ENCODE data around the gene ENO4.

Gene ENO4

GRCh38 chr10:116919164-116919563, 69.9 kb downstream of the ENO4 start:
- no peak for DNase-seq

GRCh38 chr10:116919706-116920105, 70.4 kb downstream of the ENO4 start:
- DNase-seq, result no peak

GRCh38 chr10:116925056-116925455, 75.8 kb downstream of the ENO4 start:
- no peak for DNase-seq

GRCh38 chr10:116926426-116926825, 77.1 kb downstream of the ENO4 start:
- no peak for DNase-seq

GRCh38 chr10:116931806-116932205, 82.5 kb downstream of the ENO4 start:
- no peak for DNase-seq
